OCI-LY1 (cell line): ENCODE measurements around the gene NPLOC4.

Source experiments
- H2AFZ ChIP-seq: fragments of 200-600 bp; sonication (generic), shearing (Covaris generic); 2 replicates; pipeline ENCODE4 v1.6.0; 2014; ENCODE audit warnings: antibody characterized with exemption, mild to moderate bottlenecking, low read length
- H3F3A ChIP-seq: fragments of 200-600 bp; sonication (generic), shearing (Covaris generic); 2 replicates; pipeline ENCODE4 v1.6.0; 2014; ENCODE audit warnings: mild to moderate bottlenecking, antibody characterized with exemption, low read length, moderate library complexity; ENCODE audit not compliant: insufficient read depth
- H3K27ac ChIP-seq: fragments of 200-600 bp; sonication (generic); 2 replicates; pipeline ENCODE4 v1.5.1; 2014; ENCODE audit warnings: low read length, mixed run types, mild to moderate bottlenecking, low read depth; ENCODE audit not compliant: poor library complexity, severe bottlenecking
- H3K27me3 ChIP-seq: fragments of 200-600 bp; sonication (generic); 2 replicates; pipeline ENCODE4 v1.6.0; 2014; ENCODE audit warnings: antibody characterized with exemption, mild to moderate bottlenecking, low read length, moderate library complexity; ENCODE audit not compliant: insufficient read depth
- H3K36me3 ChIP-seq: fragments of 200-600 bp; sonication (generic); 2 replicates; pipeline ENCODE4 v1.6.1; 2014; ENCODE audit warnings: mild to moderate bottlenecking, antibody characterized with exemption, low read length, moderate library complexity, mixed read lengths; ENCODE audit not compliant: insufficient read depth
- H3K4me1 ChIP-seq: fragments of 200-600 bp; sonication (generic); 2 replicates; pipeline ENCODE4 v1.5.1; 2014; ENCODE audit warnings: mild to moderate bottlenecking, low read length, moderate library complexity; ENCODE audit not compliant: insufficient read depth, severe bottlenecking
- H3K4me2 ChIP-seq: fragments of 200-600 bp; sonication (generic), shearing (Covaris generic); 2 replicates; pipeline ENCODE4 v1.6.1; 2014; ENCODE audit warnings: low read length
- H3K4me3 ChIP-seq: fragments of 200-600 bp; sonication (generic); 2 replicates; pipeline ENCODE4 v1.5.1; 2014; ENCODE audit warnings: low read length, low read depth, mild to moderate bottlenecking, mixed read lengths; ENCODE audit not compliant: poor library complexity, severe bottlenecking
- H3K79me2 ChIP-seq: fragments of 200-600 bp; shearing (Covaris generic); 2 replicates; pipeline ENCODE4 v1.6.1; 2016; ENCODE audit warnings: mixed run types, low read length, mixed read lengths; ENCODE audit not compliant: insufficient read depth
- H3K9ac ChIP-seq: fragments of 200-600 bp; sonication (generic), shearing (Covaris generic); 2 replicates; pipeline ENCODE4 v1.6.1; 2014; ENCODE audit warnings: mild to moderate bottlenecking, low read length, mixed read lengths
- H3K9me2 ChIP-seq: fragments of 200-600 bp; sonication (generic), shearing (Covaris generic); 2 replicates; pipeline ENCODE4 v1.6.1; 2014; ENCODE audit warnings: low read depth, mild to moderate bottlenecking, low read length, mixed read lengths
- H3K9me3 ChIP-seq: fragments of 200-600 bp; shearing (Covaris generic); 2 replicates; pipeline ENCODE4 v1.6.1; 2014; ENCODE audit warnings: low read length, mixed read lengths
- H4K20me1 ChIP-seq: fragments of 200-600 bp; sonication (generic), shearing (Covaris generic); 2 replicates; pipeline ENCODE4 v1.6.0; 2016; ENCODE audit warnings: mild to moderate bottlenecking, low read length; ENCODE audit not compliant: insufficient read depth
- EZH2 ChIP-seq: fragments of 200-600 bp; sonication (generic), shearing (Covaris generic); IDR thresholded peaks from 2 replicates; pipeline ENCODE4 v1.8.0; 2017; ENCODE audit warnings: borderline replicate concordance, mixed run types, mild to moderate bottlenecking, antibody characterized with exemption, low read length, moderate library complexity, mixed read lengths
- TF ChIP-seq, protein P1 (sequence below): fragments of 200-600 bp; sonication (generic), shearing (Covaris generic); IDR thresholded peaks from 2 replicates; pipeline ENCODE4 v1.5.1; 2017; ENCODE audit warnings: mild to moderate bottlenecking, antibody characterized with exemption, low read length, moderate library complexity, mixed read lengths

NPLOC4 gene

GRCh38 chr17:81684442-81684911, 47.6 kb upstream of the NPLOC4 start:
- H4K20me1 ChIP-seq = no peaks in the 10 kb centered on the region

DNA sequence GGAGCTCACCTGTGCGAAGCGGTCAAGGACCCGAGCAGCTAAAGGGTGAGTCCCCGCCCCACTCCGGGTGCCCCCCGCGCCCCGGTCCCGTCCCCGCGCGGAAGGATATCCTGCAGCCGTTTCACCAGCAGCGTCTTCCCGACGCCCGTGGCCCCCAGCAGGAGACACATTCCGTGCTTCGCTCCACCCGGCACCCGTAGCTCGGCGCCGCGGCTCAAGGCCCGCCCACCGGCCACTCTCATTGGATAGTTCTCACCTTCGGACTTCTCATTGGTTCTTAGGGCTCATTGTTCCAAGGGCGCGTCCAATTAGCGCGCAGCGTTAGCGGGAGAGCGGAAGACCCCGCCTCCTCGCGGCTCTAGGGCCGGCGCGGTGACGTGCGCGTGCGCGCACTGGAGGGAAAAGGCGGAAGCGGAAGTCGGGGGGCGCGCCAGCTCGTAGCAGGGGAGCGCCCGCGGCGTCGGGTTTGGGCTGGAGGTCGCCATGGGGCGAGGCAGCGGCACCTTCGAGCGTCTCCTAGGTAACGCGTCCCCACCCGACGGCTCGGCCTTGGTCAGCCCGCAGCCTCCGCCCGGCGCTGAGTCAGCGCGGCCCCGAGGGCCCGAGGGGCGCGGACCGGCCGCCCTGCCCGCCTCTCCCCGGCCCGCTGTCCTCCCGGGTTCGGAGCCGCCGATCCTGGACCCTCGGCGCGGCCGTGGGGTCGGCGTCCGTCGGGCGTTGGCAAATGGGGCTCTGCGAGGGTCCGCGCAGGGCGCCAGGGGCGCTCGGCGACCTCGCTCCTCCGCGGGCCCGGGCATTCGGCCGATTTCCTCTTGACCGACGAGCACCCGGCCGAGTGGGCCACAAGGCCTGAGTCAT, 46.9 kb upstream of the NPLOC4 start, which contains the start of the genes ARL16 and HGS:
Gene ARL16, minus strand, starts transcription at position 214 of the 858 bp plus-strand sequence. Its CDS starts 44 bp downstream, at position 170.
Gene HGS, plus strand, starts transcription at position 428 of the 858 bp plus-strand sequence. Its CDS starts 56 bp downstream, at position 484.
- peak within 1 kb of the TSS; percentile 86 for H3K9ac ChIP-seq
- H3K4me3 ChIP-seq = peak within 1 kb of the TSS; percentile 82
- H3K27me3 ChIP-seq = no peaks in the 10 kb centered on the region
- H3K9me2 ChIP-seq = no peaks in the 10 kb centered on the region
- H3F3A ChIP-seq = no peaks in the 10 kb centered on the region
- H3K36me3 ChIP-seq = peaks cover 35% of the 10 kb centered on the region; the same call in 1 of the 2 replicates
- peak within 1 kb of the TSS; percentile 3 for H3K27ac ChIP-seq
- H3K79me2 ChIP-seq = peaks cover 15% of the 10 kb centered on the region
- H2AFZ ChIP-seq = no peak within 1 kb of the TSS
- no peaks in the 10 kb centered on the region for H3K9me3 ChIP-seq
- TF ChIP-seq, protein P1, sequence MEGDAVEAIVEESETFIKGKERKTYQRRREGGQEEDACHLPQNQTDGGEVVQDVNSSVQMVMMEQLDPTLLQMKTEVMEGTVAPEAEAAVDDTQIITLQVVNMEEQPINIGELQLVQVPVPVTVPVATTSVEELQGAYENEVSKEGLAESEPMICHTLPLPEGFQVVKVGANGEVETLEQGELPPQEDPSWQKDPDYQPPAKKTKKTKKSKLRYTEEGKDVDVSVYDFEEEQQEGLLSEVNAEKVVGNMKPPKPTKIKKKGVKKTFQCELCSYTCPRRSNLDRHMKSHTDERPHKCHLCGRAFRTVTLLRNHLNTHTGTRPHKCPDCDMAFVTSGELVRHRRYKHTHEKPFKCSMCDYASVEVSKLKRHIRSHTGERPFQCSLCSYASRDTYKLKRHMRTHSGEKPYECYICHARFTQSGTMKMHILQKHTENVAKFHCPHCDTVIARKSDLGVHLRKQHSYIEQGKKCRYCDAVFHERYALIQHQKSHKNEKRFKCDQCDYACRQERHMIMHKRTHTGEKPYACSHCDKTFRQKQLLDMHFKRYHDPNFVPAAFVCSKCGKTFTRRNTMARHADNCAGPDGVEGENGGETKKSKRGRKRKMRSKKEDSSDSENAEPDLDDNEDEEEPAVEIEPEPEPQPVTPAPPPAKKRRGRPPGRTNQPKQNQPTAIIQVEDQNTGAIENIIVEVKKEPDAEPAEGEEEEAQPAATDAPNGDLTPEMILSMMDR = no peak
- no peak for TF ChIP-seq EZH2
- peaks cover 28% of the 10 kb centered on the region for H3K4me1 ChIP-seq
- no peaks in the 10 kb centered on the region for H4K20me1 ChIP-seq
- peak within 1 kb of the TSS; percentile 88 for H3K4me2 ChIP-seq

More at GRCh38 chr17:81684442-81684911, 47.6 kb upstream of the NPLOC4 start:
- H3K27ac ChIP-seq = peak overlapping the region; percentile 3
- H2AFZ ChIP-seq = no peak overlapping the region
- no peaks in the 10 kb centered on the region for H3K9me2 ChIP-seq
- TF ChIP-seq, protein P1 = no peak
- no peak for TF ChIP-seq EZH2
- no peaks in the 10 kb centered on the region for H3F3A ChIP-seq
- peak overlapping the region; percentile 80 for H3K9ac ChIP-seq
- H3K27me3 ChIP-seq = no peaks in the 10 kb centered on the region
- no peaks in the 10 kb centered on the region for H3K9me3 ChIP-seq
- H3K79me2 ChIP-seq = peaks cover 15% of the 10 kb centered on the region
- H3K36me3 ChIP-seq = peaks cover 41% of the 10 kb centered on the region
- H3K4me3 ChIP-seq = peak overlapping the region; percentile 82
- peak overlapping the region; percentile 88 for H3K4me2 ChIP-seq
- H3K4me1 ChIP-seq = peaks cover 28% of the 10 kb centered on the region

DNA sequence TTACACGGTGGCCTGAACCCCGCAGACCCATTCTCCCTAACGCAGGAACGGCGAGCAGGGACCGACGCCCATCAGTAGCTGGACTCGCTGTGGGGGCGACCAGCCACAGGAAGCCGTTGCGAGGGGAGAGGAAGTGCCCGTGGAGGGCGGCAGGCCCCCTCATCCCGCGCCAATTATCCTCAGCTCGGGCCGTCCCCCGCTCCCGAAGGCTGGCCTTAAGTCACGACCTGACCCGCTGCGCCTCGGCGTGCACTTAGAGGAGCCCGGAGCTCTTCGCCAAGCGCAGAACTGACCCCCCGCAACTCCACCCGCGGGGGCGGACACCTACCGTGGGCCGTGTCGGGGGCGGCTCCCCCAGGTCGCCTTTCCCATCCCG, 46.3 kb upstream of the NPLOC4 start:
- Histone ChIP-seq H3F3A (no peaks in the 10 kb centered on the region), H3K9ac (peak overlapping the region; percentile 86), H3K9me2 (no peaks in the 10 kb centered on the region), H3K4me3 (peak overlapping the region; percentile 82), H3K9me3 (no peaks in the 10 kb centered on the region), H3K27ac (no peak overlapping the region), H3K36me3 (peaks cover 29% of the 10 kb centered on the region; the same call in 1 of the 2 replicates), H4K20me1 (no peaks in the 10 kb centered on the region), H3K4me1 (peaks cover 28% of the 10 kb centered on the region), H2AFZ (no peak overlapping the region), H3K79me2 (peaks cover 15% of the 10 kb centered on the region), H3K27me3 (no peaks in the 10 kb centered on the region), H3K4me2 (peak overlapping the region; percentile 87)
- TF ChIP-seq, protein P1 = no peak
- TF ChIP-seq EZH2 = no peak
